C4-2B (cell line): ENCODE results near the gene ASAH2B.

ENCODE experiments used
- H3K27ac ChIP-seq: fragments of 450-650 bp; 2 replicates; pipeline ENCODE4 v1.5.1; 2017
- CTCF ChIP-seq: fragments of 450-650 bp; conservative IDR thresholded peaks from 2 replicates; pipeline ENCODE4 v1.5.1; 2017; ENCODE audit warnings: mild to moderate bottlenecking
- ZFX ChIP-seq: fragments of 450-650 bp; IDR thresholded peaks from 2 replicates; pipeline ENCODE4 v1.6.1; 2017

Gene ASAH2B

GRCh38 chr10:50788951-50789945, 49.5 kb downstream of the ASAH2B start:
- TF ChIP-seq ZFX (no peak), CTCF (peak; percentile 62)
- H3K27ac ChIP-seq = no peak overlapping the region

GRCh38 chr10:50794490-50794889, 54.8 kb downstream of the ASAH2B start:
- H3K27ac ChIP-seq = no peak overlapping the region
- TF ChIP-seq ZFX (no peak), CTCF (no peak)

- no peak overlapping the region for H3K27ac ChIP-seq
- no peak for TF ChIP-seq ZFX
Measured at GRCh38 chr10:50796693-50797092, 57.0 kb downstream of the ASAH2B start.

- no peak overlapping the region for H3K27ac ChIP-seq
- TF ChIP-seq CTCF = no peak
- TF ChIP-seq ZFX = no peak
Measured at GRCh38 chr10:50798297-50798696, 58.6 kb downstream of the ASAH2B start.

- TF ChIP-seq CTCF (no peak), ZFX (no peak)
- no peak overlapping the region for H3K27ac ChIP-seq
Measured at GRCh38 chr10:50799595-50799994, 59.9 kb downstream of the ASAH2B start.

- H3K27ac ChIP-seq = no peak overlapping the region
- TF ChIP-seq ZFX (no peak), CTCF (no peak)
Measured at GRCh38 chr10:50805981-50806622, 66.4 kb downstream of the ASAH2B start.

- H3K27ac ChIP-seq = no peak overlapping the region
Measured at GRCh38 chr10:50807851-50808776, 68.4 kb downstream of the ASAH2B start.

More at GRCh38 chr10:50807851-50808776, 68.4 kb downstream of the ASAH2B start:
- TF ChIP-seq CTCF = no peak
- TF ChIP-seq ZFX = no peak
